ENCODE data around the gene RTRAF. TPM values are rescaled to one million over a fixed set of nuclear protein-coding genes. Genes with fewer than 3 reads are reported as not detected.

The RTRAF gene
- total RNA-seq = 10 to 100 TPM; 75.4 to 80.7 TPM

GRCh38 chr14:51989293-51990234 lies at the start of gene RTRAF:
Gene RTRAF (plus strand): TSS chr14:51989546. CDS start chr14:51989640, 94 bp downstream.
- H3K27ac ChIP-seq = peak within 1 kb of the TSS; percentile 83 to 92
- no peaks in the 10 kb centered on the region for H3K27me3 ChIP-seq
- H3K9me3 ChIP-seq = no peaks in the 10 kb centered on the region
- TF ChIP-seq CTCF (IDR thresholded peaks at IDR 0.05) = no peak
- peaks cover 0 to 34% of the 10 kb centered on the region in 2 donors for H3K4me1 ChIP-seq
- peaks cover 30% of the 10 kb centered on the region for H3K36me3 ChIP-seq
- peak within 1 kb of the TSS; percentile 89 to 99 for H3K4me3 ChIP-seq
- peak; percentile 91 for DNase-seq (ENCODE audit: low spot score)

DNA sequence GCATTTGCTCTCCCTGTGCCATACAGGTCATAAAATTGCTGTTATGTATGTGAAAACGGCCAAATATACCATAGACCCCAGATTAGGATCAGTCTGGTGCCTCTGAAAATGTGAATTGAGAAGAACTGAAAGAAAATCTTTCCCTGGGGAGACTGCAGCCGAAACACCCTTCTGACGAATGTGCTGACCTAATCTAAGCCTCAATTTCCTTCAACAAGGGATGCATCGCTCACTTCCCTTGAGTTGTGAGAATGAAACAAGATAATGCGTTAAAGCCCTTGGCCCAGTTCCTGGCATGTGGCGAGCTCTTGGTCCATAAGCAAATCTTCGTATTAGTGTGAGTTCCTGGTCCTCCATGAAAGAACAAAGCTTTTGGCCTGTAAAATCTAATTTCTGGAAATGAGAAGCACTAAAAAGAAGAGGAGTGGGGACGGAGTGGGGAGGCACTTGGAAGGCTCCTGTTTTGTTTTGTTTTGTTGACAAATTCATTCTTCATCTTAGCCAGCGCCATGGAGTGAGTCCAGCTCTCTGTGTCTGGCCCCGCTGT lies 49.5 kb upstream of the RTRAF start:
- H3K4me3 ChIP-seq = no peak overlapping the region
- H3K36me3 ChIP-seq = no peaks in the 10 kb centered on the region
- no peaks in the 10 kb centered on the region for H3K9me3 ChIP-seq
- DNase-seq (ENCODE audit: low spot score) = no peak
- no peaks in the 10 kb centered on the region for H3K27me3 ChIP-seq
- no peaks in the 10 kb centered on the region for H3K4me1 ChIP-seq
- H3K27ac ChIP-seq = no peak overlapping the region
- TF ChIP-seq CTCF (IDR thresholded peaks at IDR 0.05) = no peak

DNA sequence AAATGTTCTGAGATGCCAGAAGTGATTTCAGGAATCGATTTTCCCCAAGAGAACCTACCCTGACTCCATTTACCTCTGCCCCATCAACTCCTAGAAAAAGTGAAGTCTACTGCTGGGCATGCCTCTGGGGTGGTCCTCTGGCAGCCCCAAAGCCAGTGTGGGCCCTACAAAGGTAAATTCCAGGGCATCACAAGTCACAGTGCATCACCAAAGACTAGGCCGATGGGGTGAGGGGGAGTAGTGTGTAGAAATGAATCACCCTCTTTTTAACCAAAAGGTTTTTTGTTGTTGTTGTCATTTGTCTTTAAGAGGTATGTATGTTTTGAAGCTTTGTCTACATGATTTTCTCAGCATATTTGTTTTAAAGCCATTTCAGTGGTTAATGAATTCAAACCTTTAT lies 46.4 kb upstream of the RTRAF start:
- TF ChIP-seq CTCF (IDR thresholded peaks at IDR 0.05) = no peak
- H3K36me3 ChIP-seq = no peaks in the 10 kb centered on the region
- no peaks in the 10 kb centered on the region for H3K9me3 ChIP-seq
- no peaks in the 10 kb centered on the region for H3K27me3 ChIP-seq
- no peak overlapping the region for H3K27ac ChIP-seq
- H3K4me1 ChIP-seq = no peaks in the 10 kb centered on the region
- no peak for DNase-seq (ENCODE audit: low spot score)
- no peak overlapping the region for H3K4me3 ChIP-seq

DNA sequence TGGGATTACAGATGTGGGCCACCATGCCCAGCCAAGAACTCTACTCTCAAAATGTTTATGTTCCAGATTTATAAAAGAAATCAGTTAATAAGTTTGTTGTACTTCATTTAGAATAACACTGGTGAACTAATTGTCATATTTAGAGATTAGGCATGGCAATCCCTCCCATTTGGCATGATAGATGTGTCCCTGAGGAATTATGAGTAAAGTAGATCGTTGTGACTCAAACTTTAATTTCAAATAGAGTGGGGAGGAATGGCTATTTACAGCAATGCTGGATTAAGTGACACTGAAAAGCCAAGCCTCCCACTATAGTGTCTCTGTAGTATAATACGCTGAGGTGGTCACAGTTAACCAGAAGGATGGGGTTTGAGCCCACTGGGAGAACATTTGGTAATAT lies 39.3 kb upstream of the RTRAF start:
- Histone ChIP-seq H3K36me3 (no peaks in the 10 kb centered on the region), H3K9me3 (no peaks in the 10 kb centered on the region), H3K27me3 (no peaks in the 10 kb centered on the region), H3K4me3 (no peak overlapping the region), H3K4me1 (no peaks in the 10 kb centered on the region), H3K27ac (no peak overlapping the region)
- TF ChIP-seq CTCF (IDR thresholded peaks at IDR 0.05) = no peak
- no peak for DNase-seq (ENCODE audit: low spot score)

DNA sequence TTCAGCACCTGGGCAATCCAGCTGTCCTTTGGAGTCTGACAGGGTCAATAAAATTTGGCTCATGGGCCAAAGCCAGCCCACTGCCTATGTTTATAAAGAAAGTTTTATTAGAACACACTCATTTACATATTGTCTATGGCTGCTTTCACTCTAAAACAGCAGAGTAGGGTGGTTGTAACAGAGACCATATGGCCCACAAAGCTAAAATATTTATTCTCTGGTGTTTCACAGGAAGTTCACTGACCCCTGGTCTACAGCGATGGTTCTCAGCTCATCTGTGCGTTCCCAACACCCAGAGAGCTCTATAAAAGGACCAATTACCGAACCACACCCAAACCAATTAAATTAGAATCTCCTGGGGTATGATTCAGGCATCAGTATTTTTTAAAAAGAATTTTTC lies 37.7 kb upstream of the RTRAF start:
- Histone ChIP-seq H3K36me3 (no peaks in the 10 kb centered on the region), H3K4me3 (no peak overlapping the region), H3K27ac (no peak overlapping the region), H3K27me3 (no peaks in the 10 kb centered on the region), H3K4me1 (no peaks in the 10 kb centered on the region), H3K9me3 (no peaks in the 10 kb centered on the region)
- no peak for DNase-seq (ENCODE audit: low spot score)
- TF ChIP-seq CTCF (IDR thresholded peaks at IDR 0.05) = no peak

All from right atrium auricular region (tissue), 2 donors.